ENCODE measurements around the gene PLK3.

DNA sequence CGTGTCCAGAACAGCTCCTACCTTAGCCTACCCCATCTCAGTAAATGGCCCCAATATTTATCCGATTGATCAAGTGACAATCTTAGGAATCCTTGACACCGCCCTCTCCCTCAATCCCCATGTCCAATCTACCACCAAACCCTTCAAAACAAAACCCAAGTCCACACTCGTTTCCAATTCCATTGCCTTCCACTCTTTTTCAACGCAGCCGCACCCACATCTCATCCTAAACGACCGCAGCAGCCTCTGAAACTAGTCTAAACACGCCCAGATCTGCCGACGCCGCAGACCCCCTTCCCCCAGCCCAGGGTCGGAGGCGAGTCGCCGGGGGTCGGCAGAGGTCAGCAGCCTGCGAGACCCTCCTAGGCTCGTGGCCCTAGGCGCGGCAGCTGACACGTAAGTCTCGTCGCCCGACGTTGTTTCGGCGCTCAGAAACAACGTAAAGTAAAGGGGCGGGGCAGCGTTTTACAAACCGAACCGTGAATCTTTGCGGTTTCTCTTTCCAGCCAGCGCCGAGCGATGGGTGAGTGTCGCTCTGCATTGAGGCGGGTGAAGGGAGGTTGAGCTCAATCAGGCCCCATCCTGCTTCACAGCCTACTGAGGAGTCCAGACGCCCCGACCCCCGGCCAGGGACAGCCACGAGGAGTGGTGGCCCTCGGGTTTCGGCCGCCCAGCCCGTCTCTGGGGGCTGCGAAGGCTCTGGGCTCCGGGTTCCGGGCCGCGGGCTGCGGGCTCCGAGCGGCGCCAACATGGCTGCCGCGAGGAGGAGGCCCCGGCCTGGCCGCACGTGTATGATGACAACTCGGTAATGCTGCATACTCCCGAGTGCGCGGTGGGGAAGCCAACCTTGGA, 24.9 kb upstream of the PLK3 start, which contains the start of gene RPS8:
- TF ChIP-seq CTCF (IDR thresholded peaks at IDR 0.05) (peak in 1 of 3 donors; percentile 23), EP300 (IDR thresholded peaks at IDR 0.05) (no peak)
